Heart right ventricle (tissue), 16 donors: ENCODE measurements around the gene ZC3H12D. TPM values are rescaled to one million over a fixed set of nuclear protein-coding genes. Genes with fewer than 3 reads are reported as not detected.

Experiments
- ATAC-seq, 8 donors: fragments of 200-7000 bp; cut with Tn5 transposase; one replicate each; pipeline ENCODE4 v1.9.1; 2020; ENCODE audit warnings: mild to moderate bottlenecking in 8 of 8, moderate library complexity in 8 of 8, moderate number of reproducible peaks in 1 of 8
- DNase-seq, 2 donors: peaks; one replicate each; pipeline ENCODE4 v3.0.0-alpha.2; 2020
- H3K27ac ChIP-seq, 10 donors: fragments of 200-600 bp; sonication (generic) in 2 of 10; one replicate each; pipeline versions ENCODE4 v1.5.0 to v1.8.0; 2020 to 2022; ENCODE audit warnings: mild to moderate bottlenecking in 3 of 10
- H3K27me3 ChIP-seq, 7 donors: fragments of 200-600 bp; one replicate each; pipeline ENCODE4 v1.8.0; 2021 to 2022; ENCODE audit warnings: mild to moderate bottlenecking in 2 of 7
- H3K36me3 ChIP-seq, 9 donors: fragments of 200-600 bp; sonication (generic) in 1 of 9; one replicate each; pipeline versions ENCODE4 v1.5.0 to v1.8.0; 2020 to 2022; ENCODE audit warnings: mild to moderate bottlenecking in 2 of 9
- H3K4me1 ChIP-seq, 9 donors: fragments of 200-600 bp; sonication (generic) in 1 of 9; one replicate each; pipeline versions ENCODE4 v1.5.0 to v1.8.0; 2020 to 2022; ENCODE audit warnings: mild to moderate bottlenecking in 4 of 9
- H3K4me3 ChIP-seq, 10 donors: fragments of 200-600 bp; sonication (generic) in 2 of 10; one replicate each; pipeline versions ENCODE4 v1.5.0 to v1.8.0; 2020 to 2022; ENCODE audit warnings: mild to moderate bottlenecking in 7 of 10, moderate library complexity in 2 of 10
- H3K9me3 ChIP-seq, 11 donors: fragments of 200-600 bp in 10 of 11; sonication (generic) in 2 of 11; one replicate each; pipeline versions ENCODE4 v1.5.0 to v1.8.0; 2013 to 2022; ENCODE audit warnings: mild to moderate bottlenecking in 2 of 11, control low read depth in 1 of 11, moderate library complexity in 1 of 11
- WGBS, 2 donors: extraction: QIAGEN DNeasy Blood & Tissue Kit; methylation state at CpG; one replicate each; pipeline ENCODE4 v1.1.7; 2013; ENCODE audit warnings: inconsistent platforms in 1 of 2; 5-methylcytosine and 5-hydroxymethylcytosine counted together
- intact Hi-C, 10 donors: fragments of 100-400 bp; cut with DNase I; formaldehyde crosslinking; loops; one replicate each; pipeline versions ENCODE4 v1.11.1 to v1.14.2; 2022
- polyA plus RNA-seq, 2 donors: library from polyadenylated mRNA; stranded (reverse); fragments of 200-250 nt; gene quantifications; one replicate each; pipeline ENCODE4 v1.2.3, GENCODE V29; 2013
- total RNA-seq, 10 donors: library from RNA; stranded (reverse); fragmentation: NEBNext Ultra II Directional in 3 of 10; extraction: Animal tissue kit (Norgen Biotek cat#: 25700) in 3 of 10; gene quantifications; one replicate each; pipeline versions ENCODE4 v1.2.1 to v1.2.4, GENCODE V29; 2021 to 2023
- TF ChIP-seq, protein P1 (sequence below), 9 donors: fragments of 200-600 bp; sonication (generic) in 2 of 9; IDR thresholded peaks; one replicate each; pipeline versions ENCODE4 v1.5.0 to v1.8.0; 2021 to 2022; ENCODE audit warnings: antibody characterized with exemption in 9 of 9, mild to moderate bottlenecking in 5 of 9, moderate library complexity in 1 of 9
- donor health status: Arrhythmogenic right ventricular cardiomyopathy.
- donor health status: ischemic (EF 13 %, LVEDD 7.1; RV severe dilation, severe dysfunction).
- donor health status: healthy with polysubstance abuse.
- donor health status: DM: no; HTN: yes; CAD: no.
- donor health status: DM: no; HTN: no; CAD: no.
- donor health status: ischemic (EF 25% LVEDD 6.9; RV normal size, moderate dysfunction).
- donor health status: ischemic (EF 25% LVEDD 5.7; RV mildly dilated, moderate dysfunction).
- donor health status: healthy.
- donor health status: DM: yes; HTN: yes; CAD: no.
- donor health status: Ischemic cardiomyopathy.
- donor health status: ischemic (EF 35%, LVEDD 5.7; RV mildly dilated, moderate dysfunction).
- donor health status: nonischemic (EF 11% LVEDD 7.7; RV severe dilation, severe dysfunction).
- donor health status: DM: yes; HTN: yes; CAD: no.
- donor health status: PGD.
- donor health status: ischemic (EF 29% LVEDD 5.4; RV normal size, mild dysfunction).
- donor health status: nonischemic (EF 23%, LVEDD 6.1; RV moderate dilation, normal function).

Gene ZC3H12D
- total and polyA plus RNA-seq, 12 donors, result 0.14 to 1.2 (median 0.31) TPM

- H3K4me1 ChIP-seq, result peaks cover 0 to 4% (median 0%) of the 10 kb centered on the region in 9 donors
- H3K27ac ChIP-seq, result no peak overlapping the region
- H3K36me3 ChIP-seq, result no peaks in the 10 kb centered on the region
- intact Hi-C loops, result loop anchor here in 1 of 10 donors (5.0 kb wide), 1 partner anchor 76 kb away; no protein-coding TSS in a partner anchor
- peaks cover 0 to 45% (median 15%) of the 10 kb centered on the region in 7 donors for H3K27me3 ChIP-seq
- 88 to 94% methylated on average over 16 of the region's 16 CpGs for WGBS, 2 donors
- DNase-seq (no peak), ATAC-seq (no peak)
- TF ChIP-seq, protein P1, sequence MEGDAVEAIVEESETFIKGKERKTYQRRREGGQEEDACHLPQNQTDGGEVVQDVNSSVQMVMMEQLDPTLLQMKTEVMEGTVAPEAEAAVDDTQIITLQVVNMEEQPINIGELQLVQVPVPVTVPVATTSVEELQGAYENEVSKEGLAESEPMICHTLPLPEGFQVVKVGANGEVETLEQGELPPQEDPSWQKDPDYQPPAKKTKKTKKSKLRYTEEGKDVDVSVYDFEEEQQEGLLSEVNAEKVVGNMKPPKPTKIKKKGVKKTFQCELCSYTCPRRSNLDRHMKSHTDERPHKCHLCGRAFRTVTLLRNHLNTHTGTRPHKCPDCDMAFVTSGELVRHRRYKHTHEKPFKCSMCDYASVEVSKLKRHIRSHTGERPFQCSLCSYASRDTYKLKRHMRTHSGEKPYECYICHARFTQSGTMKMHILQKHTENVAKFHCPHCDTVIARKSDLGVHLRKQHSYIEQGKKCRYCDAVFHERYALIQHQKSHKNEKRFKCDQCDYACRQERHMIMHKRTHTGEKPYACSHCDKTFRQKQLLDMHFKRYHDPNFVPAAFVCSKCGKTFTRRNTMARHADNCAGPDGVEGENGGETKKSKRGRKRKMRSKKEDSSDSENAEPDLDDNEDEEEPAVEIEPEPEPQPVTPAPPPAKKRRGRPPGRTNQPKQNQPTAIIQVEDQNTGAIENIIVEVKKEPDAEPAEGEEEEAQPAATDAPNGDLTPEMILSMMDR (IDR thresholded peaks at IDR 0.05), result no peak
- H3K4me3 ChIP-seq, result no peak overlapping the region
- H3K9me3 ChIP-seq, result no peaks in the 10 kb centered on the region
These were observed 43.8 kb downstream of the ZC3H12D start for GRCh38 chr6:149440735-149441671.

GRCh38 chr6:149439626-149440025 lies 45.2 kb downstream of the ZC3H12D start:
- no peak overlapping the region for H3K27ac ChIP-seq
- ATAC-seq (no peak), DNase-seq (no peak)
- WGBS, 2 donors, result 88 to 93% methylated on average over 1 of the region's 1 CpG
- TF ChIP-seq, protein P1 (IDR thresholded peaks at IDR 0.05), result no peak
- no peak overlapping the region for H3K4me3 ChIP-seq
- H3K9me3 ChIP-seq, result no peaks in the 10 kb centered on the region
- intact Hi-C loops, result loop anchor here in 3 of 10 donors (5.0 to 10.0 kb wide), 2 partner anchors 75 to 78 kb away; no protein-coding TSS in a partner anchor
- peaks cover 0 to 38% (median 7%) of the 10 kb centered on the region in 7 donors for H3K27me3 ChIP-seq
- no peaks in the 10 kb centered on the region for H3K36me3 ChIP-seq
- no peaks in the 10 kb centered on the region for H3K4me1 ChIP-seq

DNA sequence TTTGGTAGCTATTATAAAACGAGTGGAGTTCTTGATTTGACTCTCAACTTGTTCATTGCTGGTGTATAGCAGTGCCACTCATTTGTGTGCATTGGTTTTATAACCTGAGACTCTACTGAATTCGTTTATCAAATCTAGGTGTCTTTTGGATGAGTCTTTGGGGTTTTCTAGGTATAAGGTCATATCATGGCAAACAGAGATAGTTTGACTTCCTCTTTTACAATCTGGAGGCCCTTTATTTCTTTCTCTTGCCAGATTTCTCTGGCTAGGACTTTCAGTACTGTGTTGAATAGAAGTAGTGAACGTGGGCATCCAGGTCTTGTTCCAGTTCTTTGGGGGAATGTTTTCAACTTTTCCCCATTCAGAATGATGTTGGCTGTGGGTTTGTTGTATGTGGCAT lies 46.0 kb downstream of the ZC3H12D start:
- Histone ChIP-seq H3K27ac (no peak overlapping the region), H3K27me3 (peaks cover 0 to 38% (median 7%) of the 10 kb centered on the region in 7 donors), H3K4me1 (no peaks in the 10 kb centered on the region), H3K9me3 (no peaks in the 10 kb centered on the region), H3K36me3 (no peaks in the 10 kb centered on the region), H3K4me3 (no peak overlapping the region)
- ATAC-seq (no peak), DNase-seq (no peak)
- 72 to 81% methylated on average over 3 of the region's 3 CpGs for WGBS, 2 donors
- TF ChIP-seq, protein P1 (IDR thresholded peaks at IDR 0.05), result no peak
- intact Hi-C loops, result loop anchor here in 2 of 10 donors (5.0 to 10.0 kb wide), 2 partner anchors 76 to 78 kb away; no protein-coding TSS in a partner anchor

DNA sequence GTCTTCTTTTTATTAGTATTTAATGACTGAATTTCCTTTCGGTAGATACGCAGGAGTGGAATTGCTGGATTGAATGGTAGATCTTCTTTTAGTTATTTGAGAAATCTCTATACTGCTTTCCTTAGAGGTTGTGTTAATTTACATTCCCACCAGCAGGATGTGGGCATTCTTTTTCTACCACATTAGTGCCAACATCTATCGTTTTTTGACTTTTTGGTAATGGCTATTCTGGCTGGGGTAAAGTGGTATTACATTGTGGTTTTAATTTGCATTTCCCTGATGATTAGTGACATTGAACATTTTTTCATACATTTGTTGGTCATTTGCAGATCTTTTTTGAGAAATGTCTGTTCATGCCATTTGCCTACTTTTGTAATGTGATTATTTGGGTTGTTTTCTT lies 47.6 kb downstream of the ZC3H12D start:
- intact Hi-C loops, result loop anchor here in 2 of 10 donors (5.0 to 10.0 kb wide), 2 partner anchors 78 to 80 kb away; no protein-coding TSS in a partner anchor

More for the DNA sequence above, 47.6 kb downstream of the ZC3H12D start:
- DNase-seq (no peak), ATAC-seq (no peak)
- no peak overlapping the region for H3K27ac ChIP-seq
- no peaks in the 10 kb centered on the region for H3K36me3 ChIP-seq
- peaks cover 0 to 34% (median 7%) of the 10 kb centered on the region in 7 donors for H3K27me3 ChIP-seq
- H3K4me3 ChIP-seq, result no peak overlapping the region
- 93 to 96% methylated on average over 3 of the region's 3 CpGs for WGBS, 2 donors
- no peaks in the 10 kb centered on the region for H3K9me3 ChIP-seq
- H3K4me1 ChIP-seq, result peaks cover 0 to 1% (median 0%) of the 10 kb centered on the region in 9 donors
- TF ChIP-seq, protein P1 (IDR thresholded peaks at IDR 0.05), result no peak
